ENCODE measurements around the gene ANKRD33. TPM values are rescaled to one million over a fixed set of nuclear protein-coding genes. Genes with fewer than 3 reads are reported as not detected.

The ANKRD33 gene
- total RNA-seq, 3 donors from 2014 or later (not counting 1 experiment from before 2014, with no cell fraction given): not detected

- Mint-ChIP-seq H3K36me3 (no peaks in the 10 kb centered on the region), H3K9me3 (no peaks in the 10 kb centered on the region), H3K27me3 (ENCODE audit: low read depth in 2 of 2) (peaks cover 28 to 34% of the 10 kb centered on the region in 2 donors), H3K4me3 (no peak overlapping the region), H3K4me1 (peaks cover 0 to 11% of the 10 kb centered on the region in 2 donors), H3K27ac (no peak overlapping the region)
- no peak overlapping the region for H3K27ac ChIP-seq (ENCODE audit: low read length)
- 85% methylated on average over 5 of the region's 8 CpGs for WGBS (ENCODE audit: insufficient coverage)
- no peak for ATAC-seq
- H3K36me3 ChIP-seq (ENCODE audit: control insufficient read depth, insufficient read depth, low read length): no peaks in the 10 kb centered on the region
- no peaks in the 10 kb centered on the region for H3K9me3 ChIP-seq (ENCODE audit: control insufficient read depth, insufficient read depth, low read length)
- no peak for DNase-seq
- H3K4me3 ChIP-seq (ENCODE audit: low read length): no peak overlapping the region
- H3K27me3 ChIP-seq (ENCODE audit: control insufficient read depth, insufficient read depth, low read length): peaks cover 13% of the 10 kb centered on the region
- H3K4me1 ChIP-seq (ENCODE audit: control insufficient read depth, insufficient read depth, low read length): peaks cover 12% of the 10 kb centered on the region
- intact Hi-C loops (cut with micrococcal nuclease): no loop called here
- TF ChIP-seq, protein P1, sequence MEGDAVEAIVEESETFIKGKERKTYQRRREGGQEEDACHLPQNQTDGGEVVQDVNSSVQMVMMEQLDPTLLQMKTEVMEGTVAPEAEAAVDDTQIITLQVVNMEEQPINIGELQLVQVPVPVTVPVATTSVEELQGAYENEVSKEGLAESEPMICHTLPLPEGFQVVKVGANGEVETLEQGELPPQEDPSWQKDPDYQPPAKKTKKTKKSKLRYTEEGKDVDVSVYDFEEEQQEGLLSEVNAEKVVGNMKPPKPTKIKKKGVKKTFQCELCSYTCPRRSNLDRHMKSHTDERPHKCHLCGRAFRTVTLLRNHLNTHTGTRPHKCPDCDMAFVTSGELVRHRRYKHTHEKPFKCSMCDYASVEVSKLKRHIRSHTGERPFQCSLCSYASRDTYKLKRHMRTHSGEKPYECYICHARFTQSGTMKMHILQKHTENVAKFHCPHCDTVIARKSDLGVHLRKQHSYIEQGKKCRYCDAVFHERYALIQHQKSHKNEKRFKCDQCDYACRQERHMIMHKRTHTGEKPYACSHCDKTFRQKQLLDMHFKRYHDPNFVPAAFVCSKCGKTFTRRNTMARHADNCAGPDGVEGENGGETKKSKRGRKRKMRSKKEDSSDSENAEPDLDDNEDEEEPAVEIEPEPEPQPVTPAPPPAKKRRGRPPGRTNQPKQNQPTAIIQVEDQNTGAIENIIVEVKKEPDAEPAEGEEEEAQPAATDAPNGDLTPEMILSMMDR (IDR thresholded peaks at IDR 0.05): no peak
Measured at GRCh38 chr12:51874000-51874399, 13.9 kb upstream of the ANKRD33 start.

GRCh38 chr12:51874486-51874885 is 13.4 kb upstream of the ANKRD33 start:
- Mint-ChIP-seq H3K9me3 (no peaks in the 10 kb centered on the region), H3K36me3 (no peaks in the 10 kb centered on the region), H3K27ac (no peak overlapping the region), H3K4me1 (peaks cover 0 to 9% of the 10 kb centered on the region in 2 donors), H3K27me3 (ENCODE audit: low read depth in 2 of 2) (peaks cover 27 to 32% of the 10 kb centered on the region in 2 donors), H3K4me3 (no peak overlapping the region)
- WGBS (ENCODE audit: insufficient coverage): 88% methylated on average over 4 of the region's 4 CpGs
- Histone ChIP-seq H3K9me3 (ENCODE audit: control insufficient read depth, insufficient read depth, low read length) (no peaks in the 10 kb centered on the region), H3K36me3 (ENCODE audit: control insufficient read depth, insufficient read depth, low read length) (no peaks in the 10 kb centered on the region), H3K27me3 (ENCODE audit: control insufficient read depth, insufficient read depth, low read length) (peaks cover 11% of the 10 kb centered on the region), H3K4me3 (ENCODE audit: low read length) (no peak overlapping the region), H3K4me1 (ENCODE audit: control insufficient read depth, insufficient read depth, low read length) (peaks cover 8% of the 10 kb centered on the region), H3K27ac (ENCODE audit: low read length) (no peak overlapping the region)
- DNase-seq: no peak
- TF ChIP-seq, protein P1 (IDR thresholded peaks at IDR 0.05): no peak
- no peak for ATAC-seq
- intact Hi-C loops (cut with micrococcal nuclease): no loop called here

GRCh38 chr12:51879102-51879501 is 8.8 kb upstream of the ANKRD33 start:
- peaks cover 0 to 6% of the 10 kb centered on the region in 2 donors for H3K27me3 Mint-ChIP-seq (ENCODE audit: low read depth in 2 of 2)
- H3K27ac Mint-ChIP-seq: no peak overlapping the region
- no peaks in the 10 kb centered on the region for H3K36me3 Mint-ChIP-seq
- TF ChIP-seq, protein P1 (IDR thresholded peaks at IDR 0.05): no peak
- ATAC-seq (no peak), DNase-seq (no peak)
- H3K4me1 Mint-ChIP-seq: no peaks in the 10 kb centered on the region
- no peaks in the 10 kb centered on the region for H3K9me3 Mint-ChIP-seq
- H3K27ac ChIP-seq (ENCODE audit: low read length): no peak overlapping the region
- no peak overlapping the region for H3K4me3 ChIP-seq (ENCODE audit: low read length)
- H3K4me3 Mint-ChIP-seq: no peak overlapping the region
- H3K9me3 ChIP-seq (ENCODE audit: control insufficient read depth, insufficient read depth, low read length): no peaks in the 10 kb centered on the region
- WGBS (ENCODE audit: insufficient coverage): 98% methylated on average over 3 of the region's 3 CpGs
- H3K4me1 ChIP-seq (ENCODE audit: control insufficient read depth, insufficient read depth, low read length): no peaks in the 10 kb centered on the region
- no peaks in the 10 kb centered on the region for H3K27me3 ChIP-seq (ENCODE audit: control insufficient read depth, insufficient read depth, low read length)
- H3K36me3 ChIP-seq (ENCODE audit: control insufficient read depth, insufficient read depth, low read length): no peaks in the 10 kb centered on the region
- intact Hi-C loops (cut with micrococcal nuclease): loop anchor here (5.0 kb wide), 1 partner anchor 457 kb away; the partner anchor contains the start of gene SLC4A8

GRCh38 chr12:51883295-51883694 is 4.6 kb upstream of the ANKRD33 start:
- Histone ChIP-seq H3K36me3 (ENCODE audit: control insufficient read depth, insufficient read depth, low read length) (no peaks in the 10 kb centered on the region), H3K4me3 (ENCODE audit: low read length) (no peak overlapping the region), H3K4me1 (ENCODE audit: control insufficient read depth, insufficient read depth, low read length) (peaks cover 12% of the 10 kb centered on the region), H3K9me3 (ENCODE audit: control insufficient read depth, insufficient read depth, low read length) (no peaks in the 10 kb centered on the region), H3K27ac (ENCODE audit: low read length) (no peak overlapping the region), H3K27me3 (ENCODE audit: control insufficient read depth, insufficient read depth, low read length) (no peaks in the 10 kb centered on the region)
- DNase-seq: no peak
- no peaks in the 10 kb centered on the region for H3K9me3 Mint-ChIP-seq
- no peak overlapping the region for H3K4me3 Mint-ChIP-seq
- H3K27me3 Mint-ChIP-seq (ENCODE audit: low read depth in 2 of 2): peaks cover 0 to 4% of the 10 kb centered on the region in 2 donors
- peaks cover 11 to 13% of the 10 kb centered on the region in 2 donors for H3K4me1 Mint-ChIP-seq
- TF ChIP-seq, protein P1 (IDR thresholded peaks at IDR 0.05): no peak
- no peaks in the 10 kb centered on the region for H3K36me3 Mint-ChIP-seq
- H3K27ac Mint-ChIP-seq: no peak overlapping the region
- no peak for ATAC-seq
- intact Hi-C loops (cut with micrococcal nuclease): no loop called here
- 83% methylated on average over 1 of the region's 1 CpG for WGBS (ENCODE audit: insufficient coverage)

Measured in natural killer cell (primary cell).